NB4 (cell line): ENCODE measurements around the gene TOPAZ1.

Experiments
- CTCF ChIP-seq: IDR thresholded peaks from one replicate; pipeline ENCODE4 v1.5.1; 2012; ENCODE audit warnings: low read depth, low read length
- MAX ChIP-seq: IDR thresholded peaks from 2 replicates; pipeline ENCODE4 v1.6.1; 2011; ENCODE audit warnings: low read depth, low read length
- MYC ChIP-seq: IDR thresholded peaks from 2 replicates; pipeline ENCODE4 v1.6.1; 2011; ENCODE audit warnings: low read depth, low read length
- POLR2A ChIP-seq: IDR thresholded peaks from 2 replicates; pipeline ENCODE4 v1.6.1; 2011; ENCODE audit warnings: mild to moderate bottlenecking; ENCODE audit not compliant: insufficient read length; ENCODE audit errors: extremely low read depth

DNA sequence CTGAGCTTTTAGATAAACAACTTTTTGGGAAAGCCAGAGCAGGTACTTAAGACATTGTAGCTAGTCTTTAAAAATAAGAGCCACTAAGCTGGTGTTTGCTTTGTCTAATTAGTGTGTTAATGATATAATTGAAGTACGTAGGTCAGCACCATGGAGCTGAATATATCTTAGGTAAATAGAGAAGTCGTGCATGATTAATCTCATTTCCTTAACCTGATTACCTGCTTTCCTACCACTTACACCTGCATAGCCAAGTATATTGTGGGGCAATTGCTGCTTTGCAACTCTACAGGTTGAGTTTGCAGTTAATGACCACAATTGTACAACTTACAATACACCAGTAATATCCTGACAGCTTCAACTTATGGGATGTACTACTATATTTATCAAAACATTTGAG is 17.6 kb upstream of the TOPAZ1 start:
- TF ChIP-seq CTCF, result no peak
- TF ChIP-seq MYC, result no peak
- TF ChIP-seq POLR2A, result no peak
- TF ChIP-seq MAX, result no peak
